Retinal pigment epithelial cell (primary cell): ENCODE measurements around the gene RNF166.

Experiments used
- DNase-seq: peaks from one replicate; pipeline ENCODE4 v3.0.0-alpha.2; 2010; ENCODE audit warnings: low read depth
- H3K4me3 ChIP-seq: 2 replicates; pipeline ENCODE4 v1.5.1; 2011; ENCODE audit warnings: mild to moderate bottlenecking, low read length, control low read depth, moderate library complexity
- TF ChIP-seq, protein P1 (sequence below): conservative IDR thresholded peaks from 2 replicates; pipeline ENCODE4 v1.5.1; 2011; ENCODE audit warnings: low read depth, low read length, control low read depth, inconsistent platforms

RNF166 gene

DNA sequence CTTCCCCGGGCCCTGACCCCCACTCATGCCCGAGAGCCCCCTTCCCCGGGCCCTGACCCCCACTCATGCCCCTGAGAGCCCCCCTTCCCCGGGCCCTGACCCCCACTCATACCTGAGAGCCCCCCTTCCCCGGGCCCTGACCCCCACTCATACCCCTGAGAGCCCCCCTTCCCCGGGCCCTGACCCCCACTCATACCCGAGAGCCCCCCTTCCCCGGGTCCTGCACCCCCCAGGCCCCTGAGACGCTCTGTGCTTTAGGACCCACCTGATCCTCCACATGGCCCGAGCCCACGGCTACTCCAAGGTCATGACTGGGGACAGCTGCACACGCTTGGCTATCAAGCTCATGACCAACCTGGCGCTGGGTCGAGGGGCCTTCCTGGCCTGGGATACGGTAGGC, 6.8 kb upstream of the RNF166 start:
- no peak overlapping the region for H3K4me3 ChIP-seq
- TF ChIP-seq, protein P1, sequence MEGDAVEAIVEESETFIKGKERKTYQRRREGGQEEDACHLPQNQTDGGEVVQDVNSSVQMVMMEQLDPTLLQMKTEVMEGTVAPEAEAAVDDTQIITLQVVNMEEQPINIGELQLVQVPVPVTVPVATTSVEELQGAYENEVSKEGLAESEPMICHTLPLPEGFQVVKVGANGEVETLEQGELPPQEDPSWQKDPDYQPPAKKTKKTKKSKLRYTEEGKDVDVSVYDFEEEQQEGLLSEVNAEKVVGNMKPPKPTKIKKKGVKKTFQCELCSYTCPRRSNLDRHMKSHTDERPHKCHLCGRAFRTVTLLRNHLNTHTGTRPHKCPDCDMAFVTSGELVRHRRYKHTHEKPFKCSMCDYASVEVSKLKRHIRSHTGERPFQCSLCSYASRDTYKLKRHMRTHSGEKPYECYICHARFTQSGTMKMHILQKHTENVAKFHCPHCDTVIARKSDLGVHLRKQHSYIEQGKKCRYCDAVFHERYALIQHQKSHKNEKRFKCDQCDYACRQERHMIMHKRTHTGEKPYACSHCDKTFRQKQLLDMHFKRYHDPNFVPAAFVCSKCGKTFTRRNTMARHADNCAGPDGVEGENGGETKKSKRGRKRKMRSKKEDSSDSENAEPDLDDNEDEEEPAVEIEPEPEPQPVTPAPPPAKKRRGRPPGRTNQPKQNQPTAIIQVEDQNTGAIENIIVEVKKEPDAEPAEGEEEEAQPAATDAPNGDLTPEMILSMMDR = no peak
- no peak for DNase-seq

DNA sequence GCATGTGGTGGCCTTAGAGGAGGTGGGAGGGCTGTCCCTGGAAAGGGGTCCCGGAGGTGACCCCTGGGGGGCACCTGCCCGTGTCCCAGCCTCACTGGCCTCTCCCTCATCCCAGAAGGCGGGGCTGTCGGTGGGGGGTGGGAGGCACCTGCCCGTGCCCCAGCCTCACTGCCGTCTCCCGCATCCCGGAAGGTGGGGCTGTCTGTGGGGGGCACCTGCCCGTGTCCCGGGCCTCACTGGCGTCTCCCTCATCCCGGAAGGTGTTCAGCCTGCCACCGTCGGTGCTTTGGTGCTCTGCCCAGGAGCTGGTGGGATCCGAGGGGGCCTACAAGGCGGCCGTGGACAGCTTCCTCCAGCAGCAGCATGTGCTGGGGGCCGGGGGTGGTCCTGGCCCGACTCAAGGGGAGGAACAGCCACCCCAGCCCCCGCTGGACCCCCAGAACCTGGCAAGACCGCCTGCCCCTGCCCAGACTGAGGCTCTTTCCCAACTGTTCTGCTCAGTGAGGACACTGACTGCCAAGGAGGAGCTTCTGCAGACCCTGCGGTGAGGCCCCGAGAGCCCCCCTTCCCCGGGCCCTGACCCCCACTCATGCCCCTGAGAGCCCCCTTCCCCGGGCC, 6.3 kb upstream of the RNF166 start:
- TF ChIP-seq, protein P1 = no peak
- no peak for DNase-seq
- H3K4me3 ChIP-seq = no peak overlapping the region

DNA sequence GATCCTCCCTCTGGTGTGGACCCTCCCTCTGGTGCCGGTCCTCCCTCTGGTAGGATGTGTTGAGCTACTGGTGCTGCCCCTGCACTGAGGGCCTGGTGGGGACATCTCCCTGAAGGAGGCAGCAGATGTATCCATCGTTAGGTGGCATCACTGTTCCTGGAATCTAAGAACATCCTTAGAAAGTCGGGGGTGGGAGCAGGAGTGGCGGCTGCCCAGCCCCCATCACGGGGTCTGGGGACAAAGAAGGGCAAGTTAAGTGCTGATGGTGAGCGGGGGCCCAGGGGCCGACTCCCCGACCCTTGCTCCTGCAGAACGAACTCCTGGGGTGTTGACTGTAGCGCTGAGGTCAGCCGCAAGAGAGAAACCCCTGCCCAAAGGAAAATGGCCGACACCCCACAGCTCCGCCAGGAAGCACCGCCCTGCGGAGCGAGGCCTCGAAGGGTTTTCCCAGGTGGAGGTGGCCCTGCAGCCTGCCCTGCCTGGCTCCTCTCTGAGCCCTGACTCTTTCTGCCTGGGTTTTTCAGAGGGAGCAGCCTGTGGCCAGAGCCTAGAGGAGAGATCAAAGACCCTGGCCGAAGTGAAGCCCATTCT, 5.6 kb upstream of the RNF166 start:
- no peak overlapping the region for H3K4me3 ChIP-seq
- no peak for DNase-seq
- TF ChIP-seq, protein P1 = no peak

DNA sequence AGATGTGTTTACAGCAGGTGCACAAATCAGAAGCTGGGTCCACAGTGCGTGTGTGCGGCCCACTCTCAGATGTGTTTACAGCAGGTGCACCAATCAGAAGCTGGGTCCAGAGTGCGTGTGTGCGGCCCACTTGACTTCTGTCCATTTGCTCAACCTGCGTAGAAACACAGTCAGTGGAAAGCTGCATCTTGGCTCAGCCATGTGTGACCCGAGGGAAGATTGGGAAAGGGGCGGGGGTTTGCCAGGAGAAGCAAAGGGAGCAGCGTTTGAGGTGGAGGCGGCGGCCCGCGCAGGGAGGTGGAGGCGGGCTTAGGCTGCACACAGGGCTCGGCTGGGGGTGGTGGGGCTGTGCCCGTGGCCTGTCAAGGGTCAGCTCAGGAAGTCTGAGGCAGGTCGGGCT, 4.3 kb upstream of the RNF166 start:
- H3K4me3 ChIP-seq = no peak overlapping the region
- TF ChIP-seq, protein P1 = no peak
- DNase-seq = no peak

DNA sequence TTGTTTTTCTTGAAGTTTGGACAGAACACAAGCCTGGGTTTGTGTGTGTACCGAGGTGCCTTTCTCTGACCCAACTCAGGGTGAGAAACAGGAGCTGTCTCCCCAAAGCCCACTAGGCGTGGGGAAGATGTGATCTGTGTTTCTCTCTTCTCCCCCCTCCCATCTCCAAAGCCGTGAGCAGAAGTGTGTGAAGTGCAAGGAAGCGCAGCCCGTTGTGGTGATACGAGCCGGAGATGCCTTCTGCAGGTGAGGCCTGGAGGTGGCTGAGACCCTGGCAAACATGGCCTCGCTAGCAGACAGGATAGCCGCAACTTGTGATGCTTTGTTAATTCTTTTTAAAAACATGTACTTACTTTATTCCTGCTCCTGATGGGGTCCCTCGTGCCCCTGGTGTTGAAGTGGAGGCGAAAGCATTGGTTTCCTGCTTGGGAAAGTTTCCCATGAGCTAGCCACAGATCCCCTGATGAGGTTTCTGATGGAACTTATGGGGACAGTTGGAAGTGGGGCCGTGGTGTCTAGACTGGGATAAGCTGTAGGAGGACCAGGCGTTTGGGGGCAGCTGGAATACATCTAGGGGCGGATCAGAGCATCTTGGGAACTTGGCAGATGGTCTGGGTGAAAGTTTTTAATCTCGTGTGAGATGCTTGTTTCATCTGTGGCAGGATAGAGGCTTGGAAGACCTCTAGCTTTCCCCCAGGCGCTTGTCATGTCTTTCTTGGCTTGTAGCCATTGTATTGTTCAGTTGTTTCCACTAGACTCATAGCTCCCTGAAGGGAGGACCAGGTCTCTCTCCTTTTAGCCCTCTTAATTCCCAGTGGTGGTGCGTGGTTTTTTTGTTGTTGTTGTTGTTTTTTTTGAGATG, 988 bp upstream of the RNF166 start:
- H3K4me3 ChIP-seq = peak overlapping the region; percentile 92
- DNase-seq = no peak
- TF ChIP-seq, protein P1 = no peak

DNA sequence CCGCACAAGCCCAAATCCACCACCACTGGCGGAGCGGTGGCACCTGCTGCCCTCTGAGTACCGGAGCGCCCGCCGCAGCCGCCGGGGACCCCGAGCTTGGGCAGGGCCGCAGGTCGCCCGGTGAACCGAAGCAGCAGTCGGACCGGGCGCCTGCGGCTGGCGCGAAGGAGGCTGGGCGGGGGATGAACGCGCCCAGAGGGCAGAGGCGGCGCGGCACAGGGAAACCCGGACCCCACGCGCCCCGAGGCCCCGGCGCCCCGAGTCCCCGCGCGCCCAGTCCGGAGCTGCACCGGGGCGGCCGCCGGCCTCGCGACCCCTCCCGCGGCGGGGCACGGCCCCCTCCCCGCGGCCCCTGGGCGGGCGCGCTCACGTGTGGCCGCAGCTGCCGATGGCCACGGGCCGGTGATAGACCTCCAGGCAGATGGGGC, 393 bp downstream of the RNF166 start:
- no peak for DNase-seq
- TF ChIP-seq, protein P1 = no peak
- peak overlapping the region; percentile 62 for H3K4me3 ChIP-seq
